AG10803 (cell line): Measurements from ENCODE around the gene GOLT1A.

ENCODE experiments used
- DNase-seq: peaks from one replicate; pipeline ENCODE4 v3.0.0; 2010; ENCODE audit warnings: low read depth
- H3K4me3 ChIP-seq: 2 replicates; pipeline ENCODE4 v1.5.1; 2011; ENCODE audit warnings: mild to moderate bottlenecking, low read length, control low read depth
- TF ChIP-seq, protein P1 (sequence below): conservative IDR thresholded peaks from 2 replicates; pipeline ENCODE4 v1.5.1; 2011; ENCODE audit warnings: mild to moderate bottlenecking, low read length, control low read depth, inconsistent platforms

Gene GOLT1A

DNA sequence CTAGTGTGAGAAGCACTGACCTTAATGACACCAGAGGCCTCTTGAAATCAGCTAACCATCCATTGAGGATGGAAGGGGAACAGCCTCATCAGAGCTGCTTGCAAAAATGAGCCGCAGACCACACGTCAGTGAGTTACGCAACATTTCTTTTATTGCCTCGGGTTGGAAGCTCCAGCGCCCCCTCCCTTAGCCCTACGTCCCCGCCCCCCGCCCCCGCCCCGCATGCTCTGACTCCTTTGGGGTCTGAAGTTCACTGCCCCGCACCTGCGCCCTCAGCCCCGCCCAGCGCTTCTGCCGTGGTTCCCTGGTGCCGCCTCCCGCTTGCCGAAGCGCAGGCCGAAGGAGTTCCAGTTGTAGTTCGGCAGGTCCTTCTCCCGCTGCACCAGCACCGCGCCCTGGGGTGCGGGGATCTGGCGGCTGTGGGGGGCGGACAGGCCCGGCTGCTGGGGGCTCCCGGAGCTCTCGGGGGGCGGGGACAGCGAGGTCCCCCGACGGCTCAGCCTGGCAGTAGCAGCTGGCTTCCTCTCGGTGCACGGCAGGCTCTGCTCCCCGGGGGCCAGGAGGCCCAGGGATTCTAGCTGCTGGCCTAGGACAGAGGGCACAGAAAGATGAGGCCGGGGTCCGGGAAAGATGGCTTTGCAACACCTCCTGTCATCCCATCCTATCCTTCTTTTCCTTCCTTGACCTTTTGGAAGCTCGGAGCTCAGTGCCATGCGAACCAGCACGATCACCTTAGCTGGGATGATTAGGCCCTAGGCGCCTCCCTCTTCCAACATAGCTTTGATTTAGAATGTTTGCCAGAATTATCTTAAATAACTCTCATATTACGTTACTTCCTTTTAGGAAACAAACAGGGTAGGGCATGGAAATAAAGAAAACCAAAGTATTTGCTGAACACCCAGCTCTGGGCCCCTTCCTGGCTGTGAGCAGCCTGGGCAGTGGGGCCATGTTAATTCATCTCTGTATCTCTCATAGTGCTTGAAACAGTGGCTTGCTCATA, 23.3 kb downstream of the GOLT1A start:
- DNase-seq, result peak; percentile 66
- H3K4me3 ChIP-seq, result no peak overlapping the region

DNA sequence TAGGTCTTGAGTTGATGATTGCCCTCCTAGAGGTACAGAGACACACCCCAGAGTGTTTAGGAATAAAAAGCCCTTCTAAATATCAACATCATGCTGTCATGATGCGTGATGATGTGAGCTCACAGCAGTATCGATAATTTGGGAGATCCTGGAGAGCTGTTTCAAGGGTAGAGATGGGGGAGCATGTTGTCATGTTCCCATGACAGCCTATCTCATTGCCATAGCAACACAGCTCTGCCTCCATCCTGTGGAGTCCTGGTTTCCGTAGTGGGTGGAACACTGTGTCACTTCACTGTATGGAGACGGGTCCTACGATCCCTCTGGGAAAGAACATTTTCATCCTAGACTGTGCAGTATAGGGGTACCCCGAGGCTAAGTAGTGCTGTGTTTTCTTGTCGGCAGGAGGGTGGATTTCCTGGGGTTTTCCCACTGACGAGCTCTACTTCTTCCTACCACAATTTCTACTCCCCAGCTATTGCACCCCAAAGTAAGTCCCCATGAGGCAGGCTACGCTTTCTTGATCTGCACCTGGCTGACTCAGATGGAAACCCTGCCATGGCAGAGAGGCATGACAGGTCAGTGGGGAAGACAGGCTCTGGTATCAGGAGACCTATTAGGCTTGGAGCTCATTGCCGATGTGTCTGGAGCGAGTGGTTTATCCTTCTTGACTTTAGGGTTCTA, 24.7 kb downstream of the GOLT1A start:
- no peak for DNase-seq
- TF ChIP-seq, protein P1, sequence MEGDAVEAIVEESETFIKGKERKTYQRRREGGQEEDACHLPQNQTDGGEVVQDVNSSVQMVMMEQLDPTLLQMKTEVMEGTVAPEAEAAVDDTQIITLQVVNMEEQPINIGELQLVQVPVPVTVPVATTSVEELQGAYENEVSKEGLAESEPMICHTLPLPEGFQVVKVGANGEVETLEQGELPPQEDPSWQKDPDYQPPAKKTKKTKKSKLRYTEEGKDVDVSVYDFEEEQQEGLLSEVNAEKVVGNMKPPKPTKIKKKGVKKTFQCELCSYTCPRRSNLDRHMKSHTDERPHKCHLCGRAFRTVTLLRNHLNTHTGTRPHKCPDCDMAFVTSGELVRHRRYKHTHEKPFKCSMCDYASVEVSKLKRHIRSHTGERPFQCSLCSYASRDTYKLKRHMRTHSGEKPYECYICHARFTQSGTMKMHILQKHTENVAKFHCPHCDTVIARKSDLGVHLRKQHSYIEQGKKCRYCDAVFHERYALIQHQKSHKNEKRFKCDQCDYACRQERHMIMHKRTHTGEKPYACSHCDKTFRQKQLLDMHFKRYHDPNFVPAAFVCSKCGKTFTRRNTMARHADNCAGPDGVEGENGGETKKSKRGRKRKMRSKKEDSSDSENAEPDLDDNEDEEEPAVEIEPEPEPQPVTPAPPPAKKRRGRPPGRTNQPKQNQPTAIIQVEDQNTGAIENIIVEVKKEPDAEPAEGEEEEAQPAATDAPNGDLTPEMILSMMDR, result no peak
- no peak overlapping the region for H3K4me3 ChIP-seq

More for the DNA sequence above, 23.3 kb downstream of the GOLT1A start:
- TF ChIP-seq, protein P1, result no peak

DNA sequence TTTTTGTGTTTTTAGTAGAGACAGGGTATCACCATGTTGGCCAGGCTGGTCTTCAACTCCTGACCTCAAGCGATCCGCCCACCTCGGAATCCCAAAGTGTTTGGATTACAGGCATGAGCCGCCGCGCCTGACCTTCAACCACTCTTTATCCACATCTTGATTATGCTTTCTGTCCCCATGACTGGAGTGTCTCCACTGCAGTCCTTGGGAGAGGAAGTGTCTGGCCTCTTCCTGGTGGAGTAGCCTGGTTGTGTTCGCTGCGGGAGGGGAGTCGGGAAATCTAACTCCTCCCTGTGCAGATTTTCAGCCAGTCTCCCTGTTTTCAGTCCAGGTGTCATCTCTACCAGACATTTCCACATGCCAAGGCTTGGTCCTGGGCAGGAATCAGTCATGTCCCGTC, 27.2 kb downstream of the GOLT1A start:
- no peak overlapping the region for H3K4me3 ChIP-seq
- TF ChIP-seq, protein P1, result no peak
- DNase-seq, result no peak

DNA sequence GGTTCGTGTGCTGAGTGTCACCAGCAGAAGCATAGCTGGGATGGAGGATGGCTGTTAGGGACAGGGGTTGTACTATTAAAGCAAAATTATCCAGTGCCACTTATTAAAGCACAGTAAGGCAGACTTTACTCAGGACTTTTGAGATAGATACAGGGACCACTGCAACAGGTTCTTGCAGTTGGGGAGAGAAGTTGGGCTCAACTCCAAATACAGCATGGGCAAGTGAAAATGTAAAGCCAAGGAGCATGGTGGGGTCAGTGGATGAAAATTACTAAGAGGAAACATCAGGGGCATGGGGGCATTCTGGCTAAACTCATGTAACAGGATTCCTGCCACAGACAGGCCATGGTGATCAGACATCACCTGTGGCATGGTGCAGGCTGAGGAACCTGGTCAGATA, 32.7 kb downstream of the GOLT1A start:
- no peak for DNase-seq
- TF ChIP-seq, protein P1, result no peak
- H3K4me3 ChIP-seq, result no peak overlapping the region

DNA sequence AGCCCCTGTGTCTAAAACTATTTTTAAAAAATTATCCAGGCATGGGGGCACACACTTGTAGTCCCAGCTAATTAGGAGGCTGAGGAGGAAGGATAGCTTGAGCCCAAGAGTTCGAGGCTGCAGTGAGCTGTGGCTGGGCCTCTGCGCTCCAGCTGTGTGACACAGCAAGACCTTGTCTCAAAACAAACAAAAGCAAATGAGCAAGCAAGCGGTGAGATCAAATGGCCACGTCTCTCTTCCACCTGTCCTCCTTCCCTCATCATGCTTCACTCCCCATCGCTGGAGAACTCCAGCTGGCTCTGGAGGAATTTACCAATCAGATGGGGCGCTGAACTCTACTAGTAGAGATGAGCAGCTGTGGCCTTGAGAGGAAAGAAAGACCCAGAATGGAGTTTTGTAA, 33.7 kb downstream of the GOLT1A start:
- TF ChIP-seq, protein P1, result no peak
- no peak for DNase-seq
- no peak overlapping the region for H3K4me3 ChIP-seq

DNA sequence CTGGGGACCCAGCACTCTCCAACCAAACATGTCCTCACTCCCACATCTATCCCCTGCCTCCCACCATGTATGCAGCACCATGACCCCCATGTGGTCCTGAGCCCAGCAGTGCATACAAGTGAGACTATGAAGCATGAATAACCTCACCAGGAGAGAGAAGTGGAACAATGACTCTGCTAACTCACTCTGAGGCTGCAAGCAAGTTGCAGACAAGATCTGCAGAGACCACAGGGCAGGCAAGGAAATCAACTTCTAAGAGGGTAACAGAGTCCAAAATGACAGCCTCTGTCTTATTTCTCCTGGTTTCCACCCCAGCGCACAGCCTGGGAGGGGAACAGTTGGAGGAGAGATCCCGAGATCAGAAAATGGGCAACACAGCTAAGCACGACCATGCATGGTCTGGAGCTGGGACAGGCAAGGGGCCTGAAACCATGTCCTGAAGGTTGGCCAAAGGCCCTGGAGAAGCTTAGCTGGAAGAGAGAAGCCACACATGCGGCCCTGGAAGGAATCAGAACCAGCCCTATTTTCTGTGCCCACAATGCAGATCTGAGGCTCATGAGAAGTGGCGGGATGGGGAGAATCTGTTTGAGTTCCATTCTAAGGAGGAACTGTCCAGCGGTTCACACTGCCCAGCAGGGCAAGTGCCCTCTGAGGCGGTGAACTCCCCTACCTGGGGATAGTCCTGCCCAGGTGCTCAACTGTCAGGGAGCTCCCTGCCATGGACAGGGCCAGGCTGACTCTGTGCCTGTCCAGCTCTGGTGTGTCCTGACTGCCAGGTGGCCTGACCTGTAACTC, 35.1 kb downstream of the GOLT1A start:
- TF ChIP-seq, protein P1, result no peak
- H3K4me3 ChIP-seq, result no peak overlapping the region
- DNase-seq, result no peak
